ENCODE results near the gene UTF1. TPM values are rescaled to one million over a fixed set of nuclear protein-coding genes. Genes with fewer than 3 reads are reported as not detected.
"Not testable (repeated sequence)": the region's sequence is repeated elsewhere in the genome, so short reads cannot be mapped to it uniquely, and the experiment has no call there.

UTF1 gene
- total and polyA plus RNA-seq, 2 donors from 2014 or later: not detected

DNA sequence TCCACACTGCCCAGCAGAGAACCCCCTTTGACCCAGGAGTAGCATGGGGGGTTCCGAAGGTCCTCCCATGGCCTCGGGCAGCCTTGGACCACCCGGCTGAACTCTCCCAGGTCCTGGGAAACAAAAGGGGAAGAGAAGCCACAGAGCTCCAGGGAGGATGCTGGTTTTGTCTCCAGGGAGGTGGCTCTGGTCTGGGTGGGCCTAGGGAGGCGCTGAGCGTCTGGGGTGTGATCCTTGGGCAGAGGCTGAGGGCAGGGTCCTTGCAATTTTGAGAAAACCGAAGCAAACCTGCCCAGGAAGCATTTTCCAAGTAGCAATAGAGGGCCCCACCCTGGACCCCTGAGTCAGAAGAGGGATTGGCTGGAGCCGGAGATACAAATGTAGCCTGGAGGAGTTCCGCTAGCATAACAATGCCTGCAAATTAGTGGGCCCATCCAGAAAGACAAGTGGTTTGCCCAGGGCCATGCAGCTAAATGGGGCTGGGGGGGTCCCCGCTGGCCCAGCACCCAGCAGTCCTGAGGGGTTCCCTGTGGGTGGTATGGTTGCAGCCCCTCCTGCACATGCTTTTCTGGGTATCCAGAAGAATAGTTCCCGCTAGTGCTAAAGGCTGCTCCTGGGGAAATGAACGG, 2.0 kb downstream of the UTF1 start:
- Histone ChIP-seq H3K4me3 (ENCODE audit: low read length in 3 of 3) (no peak overlapping the region), H3K27ac (ENCODE audit: low read depth in 2 of 2, low read length in 2 of 2) (no peak overlapping the region), H3K9me3 (ENCODE audit: control insufficient read depth in 2 of 3, insufficient read depth in 1 of 3, low read length in 3 of 3) (no peaks in the 10 kb centered on the region), H3K9ac (ENCODE audit: low read length in 3 of 3) (no peak overlapping the region), H3K36me3 (ENCODE audit: control insufficient read depth in 2 of 3, insufficient read depth in 3 of 3, low read length in 3 of 3) (no peaks in the 10 kb centered on the region), H3K4me1 (ENCODE audit: control insufficient read depth in 2 of 3, insufficient read depth in 2 of 3, low read depth in 1 of 3, low read length in 3 of 3) (no peaks in the 10 kb centered on the region), H3K27me3 (ENCODE audit: control insufficient read depth, insufficient read depth, low read length) (peaks cover 29% of the 10 kb centered on the region)
- TF ChIP-seq, protein P1, sequence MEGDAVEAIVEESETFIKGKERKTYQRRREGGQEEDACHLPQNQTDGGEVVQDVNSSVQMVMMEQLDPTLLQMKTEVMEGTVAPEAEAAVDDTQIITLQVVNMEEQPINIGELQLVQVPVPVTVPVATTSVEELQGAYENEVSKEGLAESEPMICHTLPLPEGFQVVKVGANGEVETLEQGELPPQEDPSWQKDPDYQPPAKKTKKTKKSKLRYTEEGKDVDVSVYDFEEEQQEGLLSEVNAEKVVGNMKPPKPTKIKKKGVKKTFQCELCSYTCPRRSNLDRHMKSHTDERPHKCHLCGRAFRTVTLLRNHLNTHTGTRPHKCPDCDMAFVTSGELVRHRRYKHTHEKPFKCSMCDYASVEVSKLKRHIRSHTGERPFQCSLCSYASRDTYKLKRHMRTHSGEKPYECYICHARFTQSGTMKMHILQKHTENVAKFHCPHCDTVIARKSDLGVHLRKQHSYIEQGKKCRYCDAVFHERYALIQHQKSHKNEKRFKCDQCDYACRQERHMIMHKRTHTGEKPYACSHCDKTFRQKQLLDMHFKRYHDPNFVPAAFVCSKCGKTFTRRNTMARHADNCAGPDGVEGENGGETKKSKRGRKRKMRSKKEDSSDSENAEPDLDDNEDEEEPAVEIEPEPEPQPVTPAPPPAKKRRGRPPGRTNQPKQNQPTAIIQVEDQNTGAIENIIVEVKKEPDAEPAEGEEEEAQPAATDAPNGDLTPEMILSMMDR (IDR thresholded peaks at IDR 0.05; ENCODE audit: borderline replicate concordance, extremely low read depth, insufficient read depth): no peak
- FAIRE-seq (no peak), DNase-seq (no peak)
- intact Hi-C loops (cut with DNase I): no loop called here

DNA sequence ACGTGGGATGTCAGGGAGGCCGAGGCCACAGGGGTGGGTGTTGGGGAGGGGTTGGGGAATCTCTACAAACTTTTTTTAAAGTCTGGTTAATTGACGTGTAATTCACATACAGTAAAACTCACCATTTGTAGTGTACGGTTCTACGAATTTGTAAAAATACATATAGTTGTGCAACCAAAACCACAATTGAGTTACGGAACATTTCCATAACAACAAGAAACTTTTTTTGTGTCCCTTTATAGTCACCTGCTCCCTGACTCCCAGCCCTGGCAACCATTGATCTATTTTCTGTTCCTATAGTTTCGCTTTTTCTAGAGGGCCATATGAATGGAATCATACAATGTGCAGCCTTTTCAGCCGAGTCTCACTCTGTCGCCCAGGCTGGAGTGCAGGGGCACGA, 4.8 kb downstream of the UTF1 start:
- H3K4me3 ChIP-seq (ENCODE audit: low read length in 3 of 3); H3K27ac ChIP-seq (ENCODE audit: low read depth in 2 of 2, low read length in 2 of 2); H3K4me1 ChIP-seq (ENCODE audit: control insufficient read depth in 2 of 3, insufficient read depth in 2 of 3, low read depth in 1 of 3, low read length in 3 of 3); intact Hi-C loops (cut with DNase I); FAIRE-seq; H3K9ac ChIP-seq (ENCODE audit: low read length in 3 of 3); DNase-seq; H3K9me3 ChIP-seq (ENCODE audit: control insufficient read depth in 2 of 3, insufficient read depth in 1 of 3, low read length in 3 of 3); H3K36me3 ChIP-seq (ENCODE audit: control insufficient read depth in 2 of 3, insufficient read depth in 3 of 3, low read length in 3 of 3): not testable (repeated sequence)
- H3K27me3 ChIP-seq (ENCODE audit: control insufficient read depth, insufficient read depth, low read length): peaks cover 20% of the 10 kb centered on the region

DNA sequence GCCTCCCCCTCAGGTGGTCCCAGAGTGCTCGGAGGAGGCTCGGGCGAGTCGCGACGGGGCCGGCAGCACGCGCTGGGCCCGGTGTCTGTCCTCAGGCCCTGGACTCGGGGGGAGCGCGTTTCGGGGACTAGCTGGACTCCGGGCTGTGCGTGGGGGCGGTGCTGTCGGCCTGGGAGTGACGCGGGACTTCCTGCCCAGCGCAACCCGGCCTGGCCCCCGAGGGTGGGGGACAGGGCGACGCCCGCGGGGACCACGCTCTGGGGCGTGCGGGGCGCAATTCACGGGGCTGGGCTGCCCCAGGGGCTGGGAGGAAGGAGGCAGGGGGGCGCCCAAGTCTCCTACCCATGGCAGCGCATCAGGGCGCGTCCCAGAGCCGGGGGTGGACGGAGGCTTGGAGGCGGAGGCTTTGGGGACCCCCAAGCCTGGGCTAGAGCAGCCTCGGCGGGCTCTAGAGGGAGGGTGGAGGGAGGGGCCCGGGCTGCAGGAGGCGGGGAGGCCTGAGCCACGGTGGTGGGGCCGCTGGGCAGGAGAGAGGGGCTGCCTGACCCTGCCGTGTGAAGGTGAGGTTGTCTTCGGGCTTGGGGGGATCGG, 5.3 kb downstream of the UTF1 start:
- no peaks in the 10 kb centered on the region for H3K4me1 ChIP-seq (ENCODE audit: control insufficient read depth in 2 of 3, insufficient read depth in 2 of 3, low read depth in 1 of 3, low read length in 3 of 3)
- intact Hi-C loops (cut with DNase I): no loop called here
- peak in 3 of 5 donors; percentile 30 to 72 (median 55) for DNase-seq
- H3K27me3 ChIP-seq (ENCODE audit: control insufficient read depth, insufficient read depth, low read length): peaks cover 20% of the 10 kb centered on the region
- no peak overlapping the region for H3K4me3 ChIP-seq (ENCODE audit: low read length in 3 of 3)
- FAIRE-seq: no peak
- no peak overlapping the region for H3K27ac ChIP-seq (ENCODE audit: low read depth in 2 of 2, low read length in 2 of 2)
- H3K9ac ChIP-seq (ENCODE audit: low read length in 3 of 3): no peak overlapping the region
- no peaks in the 10 kb centered on the region for H3K9me3 ChIP-seq (ENCODE audit: control insufficient read depth in 2 of 3, insufficient read depth in 1 of 3, low read length in 3 of 3)
- H3K36me3 ChIP-seq (ENCODE audit: control insufficient read depth in 2 of 3, insufficient read depth in 3 of 3, low read length in 3 of 3): no peaks in the 10 kb centered on the region
- TF ChIP-seq, protein P1 (IDR thresholded peaks at IDR 0.05; ENCODE audit: borderline replicate concordance, extremely low read depth, insufficient read depth): no peak

DNA sequence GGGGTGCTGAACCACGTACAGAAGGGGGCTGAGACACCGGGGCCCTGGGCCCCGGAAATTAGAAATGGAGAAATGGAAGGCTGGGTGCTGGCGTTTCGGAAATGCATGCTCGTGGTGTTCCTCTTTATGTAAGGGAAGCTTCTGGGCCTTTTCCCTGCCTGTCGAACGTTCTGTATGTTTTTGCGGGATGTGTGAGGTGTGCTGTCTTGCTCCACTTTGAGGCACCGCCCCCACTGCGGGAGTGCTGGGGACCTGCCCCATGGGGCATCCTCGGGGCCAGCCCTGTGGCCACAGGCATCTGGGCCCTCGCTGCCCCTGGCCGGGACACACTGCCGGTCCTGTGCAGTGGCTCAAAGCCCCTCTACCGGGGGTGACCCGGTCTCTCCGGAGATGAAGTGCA, 5.9 kb downstream of the UTF1 start:
- Histone ChIP-seq H3K9ac (ENCODE audit: low read length in 3 of 3) (no peak overlapping the region), H3K4me1 (ENCODE audit: control insufficient read depth in 2 of 3, insufficient read depth in 2 of 3, low read depth in 1 of 3, low read length in 3 of 3) (no peaks in the 10 kb centered on the region), H3K9me3 (ENCODE audit: control insufficient read depth in 2 of 3, insufficient read depth in 1 of 3, low read length in 3 of 3) (no peaks in the 10 kb centered on the region), H3K27me3 (ENCODE audit: control insufficient read depth, insufficient read depth, low read length) (peaks cover 20% of the 10 kb centered on the region), H3K4me3 (ENCODE audit: low read length in 3 of 3) (no peak overlapping the region), H3K27ac (ENCODE audit: low read depth in 2 of 2, low read length in 2 of 2) (no peak overlapping the region), H3K36me3 (ENCODE audit: control insufficient read depth in 2 of 3, insufficient read depth in 3 of 3, low read length in 3 of 3) (no peaks in the 10 kb centered on the region)
- intact Hi-C loops (cut with DNase I): no loop called here
- TF ChIP-seq, protein P1 (IDR thresholded peaks at IDR 0.05; ENCODE audit: borderline replicate concordance, extremely low read depth, insufficient read depth): no peak
- no peak for FAIRE-seq
- DNase-seq: peak in 2 of 5 donors; percentile 45 to 75

Data from kidney (tissue), 14 donors.